ENCODE data around the gene JOSD2.
"Not testable (repeated sequence)": the region's sequence is repeated elsewhere in the genome, so short reads cannot be mapped to it uniquely, and the experiment has no call there.

JOSD2 gene

GRCh38 chr19:50547385-50548190, 36.6 kb upstream of the JOSD2 start:
- no peak for DNase-seq (ENCODE audit: low read depth in 2 of 2)

- DNase-seq (ENCODE audit: low read depth in 2 of 2), result no peak
These were observed 35.7 kb upstream of the JOSD2 start for GRCh38 chr19:50546527-50547221.

- no peak for DNase-seq (ENCODE audit: low read depth in 2 of 2)
These were observed 32.0 kb upstream of the JOSD2 start for GRCh38 chr19:50542943-50543342.

- peak in 1 of 2 donors; percentile 19 for DNase-seq (ENCODE audit: low read depth in 2 of 2)
These were observed 26.8 kb upstream of the JOSD2 start for GRCh38 chr19:50537769-50538230.

GRCh38 chr19:50537306-50537685, 26.3 kb upstream of the JOSD2 start:
- DNase-seq (ENCODE audit: low read depth in 2 of 2), result no peak

GRCh38 chr19:50536662-50537305, 25.8 kb upstream of the JOSD2 start:
- no peak for DNase-seq (ENCODE audit: low read depth in 2 of 2)

- no peak for DNase-seq (ENCODE audit: low read depth in 2 of 2)
These were observed 24.7 kb upstream of the JOSD2 start for GRCh38 chr19:50535672-50536187.

- no peak for DNase-seq (ENCODE audit: low read depth in 2 of 2)
These were observed 23.5 kb upstream of the JOSD2 start for GRCh38 chr19:50534478-50534877.

- DNase-seq (ENCODE audit: low read depth in 2 of 2), result no peak
These were observed 22.0 kb upstream of the JOSD2 start for GRCh38 chr19:50532952-50533351.

GRCh38 chr19:50531171-50531612, 20.2 kb upstream of the JOSD2 start:
- DNase-seq (ENCODE audit: low read depth in 2 of 2), result no peak

GRCh38 chr19:50528052-50528451, 17.1 kb upstream of the JOSD2 start:
- DNase-seq (ENCODE audit: low read depth in 2 of 2), result not testable (repeated sequence)

GRCh38 chr19:50522881-50523280, 11.9 kb upstream of the JOSD2 start:
- no peak for DNase-seq (ENCODE audit: low read depth in 2 of 2)

GRCh38 chr19:50520822-50521465, 10.0 kb upstream of the JOSD2 start:
- DNase-seq (ENCODE audit: low read depth in 2 of 2), result no peak

- DNase-seq (ENCODE audit: low read depth in 2 of 2), result no peak
These were observed 8.1 kb upstream of the JOSD2 start for GRCh38 chr19:50519006-50519575.

- no peak for DNase-seq (ENCODE audit: low read depth in 2 of 2)
These were observed 7.4 kb upstream of the JOSD2 start for GRCh38 chr19:50518091-50519005.

- DNase-seq (ENCODE audit: low read depth in 2 of 2), result no peak
These were observed 6.7 kb upstream of the JOSD2 start for GRCh38 chr19:50517704-50518075.

GRCh38 chr19:50516964-50517703, 6.1 kb upstream of the JOSD2 start:
- DNase-seq (ENCODE audit: low read depth in 2 of 2), result no peak

- DNase-seq (ENCODE audit: low read depth in 2 of 2), result no peak
These were observed 5.5 kb upstream of the JOSD2 start for GRCh38 chr19:50516456-50516855.

- DNase-seq (ENCODE audit: low read depth in 2 of 2), result no peak
These were observed 4.2 kb upstream of the JOSD2 start for GRCh38 chr19:50515168-50515561.

Data from stimulated activated CD8-positive, alpha-beta memory T cell treated with anti-CD3 and anti-CD28 coated beads, Interleukin-15, amount 100 ng/mL, for 4 hours (primary cell).